GM19463 (cell line): ENCODE data around the gene PPM1H.
A peak's percentile ranks its signal among the peaks of the same experiment; 100 is the strongest.

Experiments
- ATAC-seq: cut with Tn5 transposase; IDR thresholded peaks from one replicate; pipeline ENCODE4 v1.9.1; 2021; ENCODE audit warnings: mild to moderate bottlenecking, moderate library complexity; ENCODE audit not compliant: unreplicated experiment

The PPM1H gene

DNA sequence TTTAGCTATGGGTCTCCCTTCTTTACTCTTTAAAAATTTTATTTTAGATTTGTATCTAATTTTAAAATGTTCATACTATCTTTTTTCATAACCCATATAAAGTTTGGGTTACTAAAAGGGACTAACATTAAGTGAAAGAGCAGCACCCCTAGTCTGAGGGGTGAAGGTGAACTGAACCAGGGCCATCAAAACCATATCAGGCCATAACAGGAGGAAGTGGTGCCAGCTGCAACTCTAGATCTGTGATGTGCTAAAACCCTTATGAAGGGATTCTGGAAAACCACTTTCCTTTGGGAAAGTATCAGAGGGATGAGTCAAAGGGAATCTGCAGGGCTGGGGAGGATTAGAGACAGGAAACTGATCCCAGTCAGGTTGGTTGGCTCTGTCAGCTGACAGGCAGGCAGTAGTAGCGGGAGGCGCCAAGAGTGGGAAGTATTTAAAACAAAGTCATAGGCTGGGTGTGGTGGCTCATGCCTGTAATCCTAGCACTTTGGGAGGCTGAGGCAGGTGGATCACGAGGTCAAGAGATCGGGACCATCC is 162.5 kb downstream of the PPM1H start:
- no peak for ATAC-seq

DNA sequence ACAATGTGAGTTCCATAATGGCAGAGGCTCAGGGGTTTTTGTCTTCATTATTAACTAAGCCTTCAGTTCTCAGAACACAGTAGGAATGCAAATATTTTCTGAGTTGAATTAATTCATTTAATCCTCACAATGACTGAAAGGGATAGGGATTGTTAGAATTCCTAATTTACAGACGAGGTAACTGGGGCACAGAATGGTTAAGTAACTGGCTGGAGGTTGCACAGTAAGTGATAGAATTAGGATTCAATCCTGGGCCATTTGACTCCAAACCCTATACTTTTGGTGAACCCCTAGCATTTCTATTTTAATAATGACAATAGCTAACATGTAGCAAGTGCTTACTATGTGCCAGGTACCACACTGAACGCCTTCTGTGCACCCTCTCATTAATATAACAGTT is 163.1 kb downstream of the PPM1H start:
- ATAC-seq, result no peak

DNA sequence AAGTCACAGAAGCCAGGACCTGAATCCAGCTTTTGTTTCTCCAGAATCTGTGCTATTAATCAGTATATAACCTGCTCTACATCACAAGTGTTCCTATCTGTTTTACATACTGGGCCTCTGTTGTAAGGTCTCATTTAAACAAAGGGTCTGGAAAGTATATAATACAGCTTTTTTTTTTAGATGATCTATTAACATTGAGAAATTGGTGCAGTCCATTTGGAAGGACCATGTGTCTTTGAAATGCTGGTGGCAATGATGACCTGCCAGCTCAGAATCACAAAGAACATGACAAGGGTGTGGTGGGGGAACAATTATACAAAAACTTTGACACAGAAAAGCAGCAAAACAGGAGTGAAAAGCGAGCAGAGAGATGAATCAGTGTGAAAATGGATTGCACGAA is 164.6 kb downstream of the PPM1H start:
- no peak for ATAC-seq

DNA sequence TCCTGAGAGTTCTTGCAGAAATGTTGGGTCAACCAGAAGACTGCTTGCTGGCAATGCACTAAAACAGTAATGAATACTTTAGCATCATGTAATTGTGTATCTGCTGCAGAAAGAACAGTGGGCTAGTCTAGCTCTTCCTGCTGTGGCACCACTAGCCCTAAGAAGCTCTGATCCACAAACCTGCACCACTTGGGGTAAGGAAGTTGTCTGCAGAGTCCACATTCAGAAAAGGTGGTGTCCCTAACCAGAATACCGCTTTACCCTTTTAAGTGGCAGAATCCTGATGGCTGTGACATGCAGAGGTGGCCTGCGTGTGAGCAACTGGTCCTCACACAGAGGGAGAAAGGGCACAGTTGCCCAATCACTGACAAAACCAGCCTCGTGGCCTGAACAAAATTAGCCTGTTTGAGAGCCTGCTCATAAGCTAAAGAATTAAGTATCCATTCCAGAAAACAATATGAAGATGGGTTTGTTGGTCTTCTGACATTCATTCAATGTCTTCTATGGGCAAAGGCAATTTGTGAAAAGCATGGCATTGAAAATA is 165.8 kb downstream of the PPM1H start:
- no peak for ATAC-seq

- peak; percentile 31 for ATAC-seq
These were observed 167.0 kb downstream of the PPM1H start for GRCh38 chr12:62767946-62768345.

GRCh38 chr12:62767496-62767895 is 167.5 kb downstream of the PPM1H start:
- ATAC-seq, result no peak

- no peak for ATAC-seq
These were observed 168.5 kb downstream of the PPM1H start for GRCh38 chr12:62766496-62766895.

- ATAC-seq, result no peak
These were observed 170.9 kb downstream of the PPM1H start for GRCh38 chr12:62763861-62764645.

- peak; percentile 25 for ATAC-seq
These were observed 171.6 kb downstream of the PPM1H start for GRCh38 chr12:62763312-62763711.

- ATAC-seq, result no peak
These were observed 172.3 kb downstream of the PPM1H start for GRCh38 chr12:62762645-62763044.

- no peak for ATAC-seq
These were observed 173.3 kb downstream of the PPM1H start for GRCh38 chr12:62761658-62762057.

- ATAC-seq, result peak; percentile 95
These were observed 174.2 kb downstream of the PPM1H start for GRCh38 chr12:62760779-62761178.

- peak; percentile 47 for ATAC-seq
These were observed 174.6 kb downstream of the PPM1H start for GRCh38 chr12:62760341-62760740.

GRCh38 chr12:62758216-62758615 is 176.7 kb downstream of the PPM1H start:
- no peak for ATAC-seq

GRCh38 chr12:62757048-62757447 is 177.9 kb downstream of the PPM1H start:
- ATAC-seq, result no peak

- no peak for ATAC-seq
These were observed 180.2 kb downstream of the PPM1H start for GRCh38 chr12:62754706-62755105.

- ATAC-seq, result no peak
These were observed 183.2 kb downstream of the PPM1H start for GRCh38 chr12:62751810-62752155.

- ATAC-seq, result no peak
These were observed 183.8 kb downstream of the PPM1H start for GRCh38 chr12:62750941-62751809.

GRCh38 chr12:62749586-62749985 is 185.4 kb downstream of the PPM1H start:
- no peak for ATAC-seq

GRCh38 chr12:62748941-62749468 is 185.9 kb downstream of the PPM1H start:
- no peak for ATAC-seq

GRCh38 chr12:62744551-62744950 is 190.4 kb downstream of the PPM1H start:
- ATAC-seq, result no peak
